Peyer's patch (tissue), 4 donors: ENCODE results near the gene YIPF5. TPM values are rescaled to one million over a fixed set of nuclear protein-coding genes. Genes with fewer than 3 reads are reported as not detected.

Experiments
- DNase-seq, 3 donors: peaks; one replicate each; pipeline ENCODE4 v3.0.0-alpha.2; 2017 to 2019
- H3K27ac ChIP-seq, 4 donors: fragments of 200-600 bp; sonication (generic); one replicate each; pipeline ENCODE4 v1.5.1; 2016 to 2019
- H3K27me3 ChIP-seq, 2 donors: fragments of 200-600 bp; sonication (generic); one replicate each; pipeline ENCODE4 v1.5.1; 2019
- H3K36me3 ChIP-seq, 3 donors: fragments of 200-600 bp; sonication (generic); one replicate each; pipeline ENCODE4 v1.5.1; 2016 to 2019
- H3K4me1 ChIP-seq, 4 donors: fragments of 200-600 bp; sonication (generic); one replicate each; pipeline ENCODE4 v1.5.1; 2016 to 2019
- H3K4me3 ChIP-seq, 4 donors: fragments of 200-600 bp; sonication (generic); 1 replicate in 3 of 4; 2 replicates in 1 of 4; pipeline ENCODE4 v1.5.1; 2016 to 2019; ENCODE audit warnings: mild to moderate bottlenecking in 1 of 4
- H3K9me3 ChIP-seq, 4 donors: fragments of 200-600 bp; sonication (generic); one replicate each; pipeline ENCODE4 v1.5.1; 2016 to 2019; ENCODE audit warnings: mild to moderate bottlenecking in 1 of 4
- POLR2A ChIP-seq, 2 donors: fragments of 450-650 bp; IDR thresholded peaks; one replicate each; pipeline ENCODE4 v1.5.1; 2017; ENCODE audit warnings: antibody characterized with exemption in 2 of 2, mild to moderate bottlenecking in 2 of 2, moderate library complexity in 2 of 2
- total RNA-seq, 4 donors: library from RNA; depleted of rRNA; stranded (reverse); fragments of >200 nt; gene quantifications; one replicate each; pipeline ENCODE4 v1.1.0, GENCODE V29; 2016
- TF ChIP-seq, protein P1 (sequence below), 6 experiments: fragments of 450-650 bp in 4 of 6; fragments of 200-600 bp in 2 of 6; sonication (generic) in 1 of 6; IDR thresholded peaks; one replicate each; pipeline ENCODE4 v1.5.1; 2017 to 2019; ENCODE audit warnings: antibody characterized with exemption in 6 of 6, mild to moderate bottlenecking in 3 of 6, moderate library complexity in 1 of 6

YIPF5 gene
- total RNA-seq, 4 donors from 2014 or later, result 22.3 to 47.6 (median 34.9) TPM

DNA sequence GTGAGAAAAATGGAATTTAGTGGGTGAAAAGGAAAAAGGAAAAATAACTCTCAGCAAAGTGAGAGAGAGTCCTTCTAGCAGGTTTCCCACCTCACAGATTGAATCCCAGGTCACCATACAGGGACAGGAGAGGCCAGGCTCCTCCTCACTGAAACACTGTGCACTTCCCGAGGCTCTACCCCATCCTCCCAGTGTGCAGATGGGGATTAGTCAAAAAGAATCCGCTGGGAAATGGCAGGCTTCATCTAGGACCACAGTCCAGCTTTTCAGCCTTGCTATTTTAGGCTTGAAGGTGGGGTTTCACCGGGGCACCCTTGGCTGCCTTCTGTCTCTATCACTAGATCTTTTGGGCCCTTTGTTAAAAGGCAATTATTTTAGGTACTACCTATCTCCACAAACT, 47.8 kb downstream of the YIPF5 start:
- Histone ChIP-seq H3K4me1 (no peaks in the 10 kb centered on the region), H3K4me3 (no peak overlapping the region), H3K27me3 (no peaks in the 10 kb centered on the region), H3K9me3 (no peaks in the 10 kb centered on the region), H3K36me3 (no peaks in the 10 kb centered on the region), H3K27ac (no peak overlapping the region)
- no peak for DNase-seq
- TF ChIP-seq, protein P1, sequence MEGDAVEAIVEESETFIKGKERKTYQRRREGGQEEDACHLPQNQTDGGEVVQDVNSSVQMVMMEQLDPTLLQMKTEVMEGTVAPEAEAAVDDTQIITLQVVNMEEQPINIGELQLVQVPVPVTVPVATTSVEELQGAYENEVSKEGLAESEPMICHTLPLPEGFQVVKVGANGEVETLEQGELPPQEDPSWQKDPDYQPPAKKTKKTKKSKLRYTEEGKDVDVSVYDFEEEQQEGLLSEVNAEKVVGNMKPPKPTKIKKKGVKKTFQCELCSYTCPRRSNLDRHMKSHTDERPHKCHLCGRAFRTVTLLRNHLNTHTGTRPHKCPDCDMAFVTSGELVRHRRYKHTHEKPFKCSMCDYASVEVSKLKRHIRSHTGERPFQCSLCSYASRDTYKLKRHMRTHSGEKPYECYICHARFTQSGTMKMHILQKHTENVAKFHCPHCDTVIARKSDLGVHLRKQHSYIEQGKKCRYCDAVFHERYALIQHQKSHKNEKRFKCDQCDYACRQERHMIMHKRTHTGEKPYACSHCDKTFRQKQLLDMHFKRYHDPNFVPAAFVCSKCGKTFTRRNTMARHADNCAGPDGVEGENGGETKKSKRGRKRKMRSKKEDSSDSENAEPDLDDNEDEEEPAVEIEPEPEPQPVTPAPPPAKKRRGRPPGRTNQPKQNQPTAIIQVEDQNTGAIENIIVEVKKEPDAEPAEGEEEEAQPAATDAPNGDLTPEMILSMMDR (IDR thresholded peaks at IDR 0.05), result no peak
- TF ChIP-seq POLR2A (IDR thresholded peaks at IDR 0.05), result no peak

DNA sequence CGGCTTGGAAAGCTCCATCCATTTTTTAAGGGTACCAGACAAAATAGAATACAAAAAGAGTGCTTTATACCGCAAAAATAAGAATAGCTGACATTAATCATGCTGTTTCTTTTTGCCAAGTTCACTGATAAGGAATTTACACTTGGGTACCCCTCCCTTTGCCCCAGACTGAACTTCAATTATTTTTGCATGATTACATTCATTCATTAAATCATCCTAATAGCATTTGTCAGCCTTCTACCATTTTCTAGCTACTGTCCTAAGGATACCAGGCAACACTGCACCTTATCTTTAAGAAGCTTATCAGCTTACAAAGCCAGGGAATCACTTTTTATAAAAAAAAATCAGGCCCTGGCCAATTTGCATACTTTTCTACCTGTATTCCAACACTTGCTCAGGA, 48.4 kb downstream of the YIPF5 start:
- Histone ChIP-seq H3K4me1 (no peaks in the 10 kb centered on the region), H3K36me3 (no peaks in the 10 kb centered on the region), H3K27me3 (no peaks in the 10 kb centered on the region), H3K27ac (no peak overlapping the region), H3K4me3 (no peak overlapping the region), H3K9me3 (no peaks in the 10 kb centered on the region)
- no peak for DNase-seq
- TF ChIP-seq, protein P1 (IDR thresholded peaks at IDR 0.05), result no peak
- no peak for TF ChIP-seq POLR2A (IDR thresholded peaks at IDR 0.05)

DNA sequence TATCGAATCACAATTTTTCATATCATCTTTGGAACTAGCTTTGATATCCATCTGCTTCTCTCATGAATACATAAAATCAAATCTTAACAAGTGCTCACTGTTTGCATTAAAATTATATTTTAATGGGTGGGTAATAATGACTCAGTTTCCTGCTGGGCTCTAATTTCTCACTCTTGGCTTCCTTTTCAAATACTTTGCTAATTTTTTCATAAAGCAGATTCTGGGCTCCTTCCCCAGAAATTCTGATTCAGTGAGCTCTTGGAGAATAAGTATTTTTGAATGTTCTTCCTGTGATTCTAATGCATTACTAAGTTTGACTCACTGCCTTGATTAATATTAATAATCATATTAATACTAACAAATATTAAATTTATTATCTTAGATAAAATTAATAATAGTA, 48.9 kb downstream of the YIPF5 start:
- no peaks in the 10 kb centered on the region for H3K4me1 ChIP-seq
- no peaks in the 10 kb centered on the region for H3K9me3 ChIP-seq
- no peak for TF ChIP-seq POLR2A (IDR thresholded peaks at IDR 0.05)
- TF ChIP-seq, protein P1 (IDR thresholded peaks at IDR 0.05), result no peak
- H3K27me3 ChIP-seq, result no peaks in the 10 kb centered on the region
- H3K4me3 ChIP-seq, result no peak overlapping the region
- no peak overlapping the region for H3K27ac ChIP-seq
- no peak for DNase-seq
- no peaks in the 10 kb centered on the region for H3K36me3 ChIP-seq

DNA sequence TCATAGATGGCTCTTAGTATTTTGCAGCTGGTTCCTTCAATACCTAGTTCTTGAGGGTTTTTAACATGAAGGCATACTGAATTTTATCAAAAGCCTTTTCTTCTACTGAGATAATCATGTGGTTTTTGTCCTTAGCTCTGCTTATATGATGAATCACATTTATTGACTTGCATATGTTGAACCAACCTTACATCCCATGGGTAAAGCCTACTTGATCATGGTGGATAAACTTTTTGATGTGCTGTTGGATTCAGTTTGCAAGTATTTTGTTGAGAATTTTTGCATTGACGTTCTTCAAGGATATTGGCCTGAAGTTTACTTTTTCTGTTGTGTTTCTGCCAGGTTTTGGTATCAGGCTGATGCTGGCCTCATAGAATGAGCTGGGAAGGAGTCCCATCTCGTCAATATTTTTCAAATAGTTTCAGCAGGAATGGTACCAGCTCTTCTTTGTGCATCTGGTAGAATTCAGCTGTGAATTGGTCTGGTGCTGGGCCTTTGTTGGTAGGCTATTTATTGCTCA, 49.7 kb downstream of the YIPF5 start:
- TF ChIP-seq POLR2A (IDR thresholded peaks at IDR 0.05), result no peak
- TF ChIP-seq, protein P1 (IDR thresholded peaks at IDR 0.05), result no peak
- no peaks in the 10 kb centered on the region for H3K36me3 ChIP-seq
- H3K4me1 ChIP-seq, result no peaks in the 10 kb centered on the region
- H3K4me3 ChIP-seq, result no peak overlapping the region
- DNase-seq, result no peak
- no peaks in the 10 kb centered on the region for H3K27me3 ChIP-seq
- no peak overlapping the region for H3K27ac ChIP-seq
- H3K9me3 ChIP-seq, result no peaks in the 10 kb centered on the region

DNA sequence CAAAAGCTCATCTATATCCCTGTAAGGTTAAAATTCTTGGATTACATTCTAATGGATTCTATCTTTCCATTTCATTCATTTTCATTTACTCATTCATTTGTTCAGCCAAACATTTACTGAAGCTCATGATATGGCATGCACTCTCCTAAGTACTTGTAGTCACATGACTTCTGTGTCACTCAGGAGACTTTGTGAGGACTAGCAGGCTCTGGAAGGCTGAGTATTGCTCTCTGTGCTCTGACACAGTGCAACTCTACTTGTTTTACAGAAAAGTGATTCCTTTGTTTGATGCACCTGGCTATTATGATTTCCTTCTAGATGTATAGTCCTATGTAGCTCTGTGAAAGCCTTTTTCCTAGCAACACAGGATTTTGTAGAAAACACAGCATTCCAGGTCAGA, 53.0 kb downstream of the YIPF5 start:
- H3K4me1 ChIP-seq, result no peaks in the 10 kb centered on the region
- no peak for TF ChIP-seq POLR2A (IDR thresholded peaks at IDR 0.05)
- TF ChIP-seq, protein P1 (IDR thresholded peaks at IDR 0.05), result no peak
- H3K4me3 ChIP-seq, result no peak overlapping the region
- no peak overlapping the region for H3K27ac ChIP-seq
- no peaks in the 10 kb centered on the region for H3K36me3 ChIP-seq
- no peaks in the 10 kb centered on the region for H3K27me3 ChIP-seq
- DNase-seq, result no peak
- H3K9me3 ChIP-seq, result no peaks in the 10 kb centered on the region

DNA sequence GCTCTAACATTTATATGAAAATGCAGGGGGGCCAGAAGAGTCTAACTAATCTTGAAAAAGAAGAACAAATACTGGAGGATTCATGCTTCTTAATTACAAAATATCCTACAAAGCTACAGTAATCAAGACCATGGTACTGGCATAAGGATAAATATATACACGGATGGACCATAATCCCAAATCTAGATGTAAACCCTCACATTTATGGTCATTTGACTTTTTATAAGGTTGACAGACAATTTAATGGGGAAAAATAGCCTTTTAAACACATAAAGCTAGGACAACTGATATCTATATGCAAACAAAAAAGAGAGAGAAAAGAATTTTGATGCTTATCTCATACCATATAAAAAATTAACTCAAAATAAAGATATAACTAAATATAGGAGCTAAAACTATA, 55.9 kb downstream of the YIPF5 start:
- no peak for TF ChIP-seq POLR2A (IDR thresholded peaks at IDR 0.05)
- TF ChIP-seq, protein P1 (IDR thresholded peaks at IDR 0.05), result no peak
- Histone ChIP-seq H3K27me3 (no peaks in the 10 kb centered on the region), H3K36me3 (no peaks in the 10 kb centered on the region), H3K27ac (no peak overlapping the region), H3K9me3 (no peaks in the 10 kb centered on the region), H3K4me1 (no peaks in the 10 kb centered on the region), H3K4me3 (no peak overlapping the region)
- no peak for DNase-seq
